A673 (cell line): ENCODE measurements around the gene PHLDA3.

Experiments used
- EZH2 ChIP-seq: fragments of 200-600 bp; sonication (generic); IDR thresholded peaks from 2 replicates; pipeline ENCODE4 v1.6.1; 2017; ENCODE audit warnings: borderline replicate concordance, low read depth, mild to moderate bottlenecking, mixed read lengths, antibody characterized with exemption, low read length; ENCODE audit not compliant: poor library complexity, severe bottlenecking
- TF ChIP-seq, protein P1 (sequence below): fragments of 300-800, 200-600 bp; sonication (generic); conservative IDR thresholded peaks from 2 replicates; pipeline ENCODE4 v1.5.1; 2017; ENCODE audit warnings: low read depth, mild to moderate bottlenecking, antibody characterized with exemption, low read length, moderate library complexity, mixed read lengths

DNA sequence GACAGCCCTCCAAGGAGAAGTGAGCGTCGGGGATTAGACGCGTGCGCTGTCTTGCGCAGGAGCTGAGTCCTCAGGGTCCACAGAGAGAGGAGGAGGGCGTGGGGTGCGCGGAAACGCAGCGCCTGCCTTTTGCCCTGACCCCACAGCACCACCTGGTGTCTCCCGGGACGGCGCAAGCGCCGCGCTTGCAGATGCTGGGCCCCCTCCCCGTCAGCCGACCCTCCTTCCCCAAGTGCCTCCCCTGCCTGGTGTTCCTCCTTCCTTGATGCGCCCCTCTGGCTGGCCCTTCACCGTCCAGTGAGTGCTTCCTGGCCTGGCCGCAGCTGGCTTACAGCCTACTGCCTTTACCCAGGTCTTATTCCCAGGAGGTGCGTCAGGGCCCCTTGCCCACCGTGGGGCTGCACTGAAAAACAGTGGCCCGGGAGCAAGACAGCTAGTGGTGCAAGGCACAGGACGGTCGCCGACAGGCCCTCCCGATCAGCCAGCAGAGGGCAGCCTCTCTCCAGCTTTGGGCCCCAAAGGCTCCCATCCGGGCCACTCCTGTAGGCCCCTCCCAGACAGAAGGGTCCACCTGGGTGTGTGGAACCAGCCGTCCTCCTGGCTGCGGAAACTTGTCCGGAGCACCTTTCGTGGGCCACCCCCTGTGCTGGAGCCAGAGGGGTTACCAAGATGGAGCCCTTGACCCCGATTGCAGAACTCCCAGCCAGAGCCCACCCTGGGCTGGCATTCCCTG, 12.9 kb upstream of the PHLDA3 start:
- TF ChIP-seq, protein P1, sequence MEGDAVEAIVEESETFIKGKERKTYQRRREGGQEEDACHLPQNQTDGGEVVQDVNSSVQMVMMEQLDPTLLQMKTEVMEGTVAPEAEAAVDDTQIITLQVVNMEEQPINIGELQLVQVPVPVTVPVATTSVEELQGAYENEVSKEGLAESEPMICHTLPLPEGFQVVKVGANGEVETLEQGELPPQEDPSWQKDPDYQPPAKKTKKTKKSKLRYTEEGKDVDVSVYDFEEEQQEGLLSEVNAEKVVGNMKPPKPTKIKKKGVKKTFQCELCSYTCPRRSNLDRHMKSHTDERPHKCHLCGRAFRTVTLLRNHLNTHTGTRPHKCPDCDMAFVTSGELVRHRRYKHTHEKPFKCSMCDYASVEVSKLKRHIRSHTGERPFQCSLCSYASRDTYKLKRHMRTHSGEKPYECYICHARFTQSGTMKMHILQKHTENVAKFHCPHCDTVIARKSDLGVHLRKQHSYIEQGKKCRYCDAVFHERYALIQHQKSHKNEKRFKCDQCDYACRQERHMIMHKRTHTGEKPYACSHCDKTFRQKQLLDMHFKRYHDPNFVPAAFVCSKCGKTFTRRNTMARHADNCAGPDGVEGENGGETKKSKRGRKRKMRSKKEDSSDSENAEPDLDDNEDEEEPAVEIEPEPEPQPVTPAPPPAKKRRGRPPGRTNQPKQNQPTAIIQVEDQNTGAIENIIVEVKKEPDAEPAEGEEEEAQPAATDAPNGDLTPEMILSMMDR, result peak; percentile 95
- no peak for TF ChIP-seq EZH2
